ENCODE results near the gene ITGB7.
A peak's percentile ranks its signal among the peaks of the same experiment; 100 is the strongest.

The ITGB7 gene

GRCh38 chr12:53199700-53200099, 7.4 kb downstream of the ITGB7 start:
- H4K20me1 ChIP-seq (ENCODE audit: insufficient read depth, low read length) = no peaks in the 10 kb centered on the region
- H3K27ac ChIP-seq (ENCODE audit: low read length) = no peak overlapping the region
- no peak overlapping the region for H3K4me3 ChIP-seq (ENCODE audit: low read length)

GRCh38 chr12:53198486-53199110, 8.5 kb downstream of the ITGB7 start:
- Histone ChIP-seq H3K79me2 (ENCODE audit: low read length) (no peaks in the 10 kb centered on the region), H3K27ac (ENCODE audit: low read length) (no peak overlapping the region), H3K4me2 (ENCODE audit: low read length) (peak overlapping the region; percentile 69), H3K36me3 (replicated peaks; ENCODE audit: low read depth, low read length) (no peaks in the 10 kb centered on the region), H3K4me3 (ENCODE audit: low read length) (no peak overlapping the region), H3K4me1 (ENCODE audit: low read length) (peaks cover 32% of the 10 kb centered on the region), H3K27me3 (ENCODE audit: low read depth, low read length) (no peaks in the 10 kb centered on the region), H3K9me3 (ENCODE audit: insufficient read depth, low read length) (no peaks in the 10 kb centered on the region), H3K9ac (ENCODE audit: low read length) (no peak overlapping the region), H2AFZ (ENCODE audit: low read depth, low read length) (no peak overlapping the region), H4K20me1 (ENCODE audit: insufficient read depth, low read length) (no peaks in the 10 kb centered on the region)
- TF ChIP-seq EZH2phosphoT487 (IDR thresholded peaks at IDR 0.05; ENCODE audit: low read depth) (no peak), CTCF (IDR thresholded peaks at IDR 0.05; ENCODE audit: low read depth, low read length) (no peak)

More at GRCh38 chr12:53199700-53200099, 7.4 kb downstream of the ITGB7 start:
- Histone ChIP-seq H2AFZ (ENCODE audit: low read depth, low read length) (no peak overlapping the region), H3K9ac (ENCODE audit: low read length) (no peak overlapping the region), H3K9me3 (ENCODE audit: insufficient read depth, low read length) (no peaks in the 10 kb centered on the region), H3K27me3 (ENCODE audit: low read depth, low read length) (0 out of 2 replicates have a peak, but pooled peaks cover 3% of the 10 kb centered on the region), H3K4me1 (ENCODE audit: low read length) (peaks cover 38% of the 10 kb centered on the region), H3K79me2 (ENCODE audit: low read length) (no peaks in the 10 kb centered on the region), H3K4me2 (ENCODE audit: low read length) (peak overlapping the region; percentile 68), H3K36me3 (replicated peaks; ENCODE audit: low read depth, low read length) (no peaks in the 10 kb centered on the region)
- TF ChIP-seq CTCF (IDR thresholded peaks at IDR 0.05; ENCODE audit: low read depth, low read length) = no peak

- Histone ChIP-seq H3K4me3 (ENCODE audit: low read length) (peak overlapping the region; percentile 67), H3K4me1 (ENCODE audit: low read length) (peaks cover 32% of the 10 kb centered on the region), H3K79me2 (ENCODE audit: low read length) (no peaks in the 10 kb centered on the region), H3K27me3 (ENCODE audit: low read depth, low read length) (no peaks in the 10 kb centered on the region), H3K4me2 (ENCODE audit: low read length) (peak overlapping the region; percentile 49), H3K36me3 (replicated peaks; ENCODE audit: low read depth, low read length) (peaks cover 3% of the 10 kb centered on the region), H3K9ac (ENCODE audit: low read length) (no peak overlapping the region), H3K9me3 (ENCODE audit: insufficient read depth, low read length) (no peaks in the 10 kb centered on the region), H4K20me1 (ENCODE audit: insufficient read depth, low read length) (no peaks in the 10 kb centered on the region), H3K27ac (ENCODE audit: low read length) (no peak overlapping the region), H2AFZ (ENCODE audit: low read depth, low read length) (no peak overlapping the region)
- TF ChIP-seq EZH2phosphoT487 (IDR thresholded peaks at IDR 0.05; ENCODE audit: low read depth) (no peak), CTCF (IDR thresholded peaks at IDR 0.05; ENCODE audit: low read depth, low read length) (no peak)
These were observed 9.9 kb downstream of the ITGB7 start for GRCh38 chr12:53197011-53197640.

- no peak overlapping the region for H3K9ac ChIP-seq (ENCODE audit: low read length)
- H3K4me3 ChIP-seq (ENCODE audit: low read length) = no peak overlapping the region
- no peak overlapping the region for H3K27ac ChIP-seq (ENCODE audit: low read length)
- TF ChIP-seq CTCF (IDR thresholded peaks at IDR 0.05; ENCODE audit: low read depth, low read length) (no peak), EZH2phosphoT487 (IDR thresholded peaks at IDR 0.05; ENCODE audit: low read depth) (no peak)
- peaks cover 6% of the 10 kb centered on the region for H3K36me3 ChIP-seq (replicated peaks; ENCODE audit: low read depth, low read length)
- H3K4me2 ChIP-seq (ENCODE audit: low read length) = no peak overlapping the region
- H3K27me3 ChIP-seq (ENCODE audit: low read depth, low read length) = no peaks in the 10 kb centered on the region
- no peak overlapping the region for H2AFZ ChIP-seq (ENCODE audit: low read depth, low read length)
- no peaks in the 10 kb centered on the region for H4K20me1 ChIP-seq (ENCODE audit: insufficient read depth, low read length)
- H3K9me3 ChIP-seq (ENCODE audit: insufficient read depth, low read length) = no peaks in the 10 kb centered on the region
- H3K4me1 ChIP-seq (ENCODE audit: low read length) = peaks cover 30% of the 10 kb centered on the region
- no peaks in the 10 kb centered on the region for H3K79me2 ChIP-seq (ENCODE audit: low read length)
These were observed 10.6 kb downstream of the ITGB7 start for GRCh38 chr12:53196486-53196885.

Measured in OCI-LY3 (cell line).